HCT116 (cell line): Measurements from ENCODE around the gene RAB24. TPM values are rescaled to one million over a fixed set of nuclear protein-coding genes. Genes with fewer than 3 reads are reported as not detected.

Source experiments
- ATAC-seq: fragments of 200-7000 bp; cut with Tn5 transposase; 2 replicates; pipeline ENCODE4 v1.9.1; 2020; ENCODE audit warnings: mild to moderate bottlenecking, moderate library complexity
- BruUV-seq: library from RNA; stranded (reverse); fragments of 400-500 nt; replicated peaks from 2 replicates; lab custom pipeline; 2021; lab: Mats Ljungman, UMichigan
- CTCF ChIA-PET: fragments of 300-600 bp; sonication (Branson Sonifier 250); formaldehyde crosslinking; loops from one replicate; lab custom pipeline; 2021; ENCODE audit warnings: antibody characterized with exemption; lab: Charles Lee
- POLR2A ChIA-PET: fragments of 300-600, 350-600 bp; sonication (Branson Sonifier 250); formaldehyde crosslinking; loops from one replicate; lab custom pipeline; 2021; ENCODE audit warnings: antibody characterized with exemption; lab: Charles Lee
- RAD21 ChIA-PET, 2 experiments: fragments of 300-600 bp; sonication (Branson Sonifier 250); formaldehyde crosslinking; loops; one replicate each; lab custom pipeline; 2023; ENCODE audit warnings: low total read pairs in 2 of 2; ENCODE audit not compliant: uncharacterized antibody in 2 of 2, unreplicated experiment in 2 of 2, low non-redundant PET in 1 of 2; lab: Charles Lee
- DNase-seq: peaks from one replicate; pipeline ENCODE4 v3.0.0-alpha.2; 2010; ENCODE audit warnings: low read depth, low spot score
- H2AFZ ChIP-seq: fragments of 200-600 bp; shearing (Covaris generic), sonication (generic); 2 replicates; pipeline ENCODE4 v1.6.1; 2017; ENCODE audit warnings: low read depth, mixed run types, mixed read lengths, antibody characterized with exemption, low read length; ENCODE audit not compliant: poor library complexity, severe bottlenecking
- H3K27ac ChIP-seq: 2 replicates; pipeline ENCODE4 v1.5.1; 2012; ENCODE audit warnings: low read depth, low read length
- H3K27me3 ChIP-seq: fragments of 200-600 bp; sonication (generic); 2 replicates; pipeline ENCODE4 v1.6.1; 2016; ENCODE audit warnings: mixed run types, low read length, mixed read lengths; ENCODE audit not compliant: insufficient read depth
- H3K36me3 ChIP-seq, 2 experiments: fragments of 200-500 bp in 1 of 2; fragments of 200-600 bp in 1 of 2; sonication (Bioruptor generic) in 1 of 2; sonication (generic) in 1 of 2; 2 replicates each; pipeline versions ENCODE4 v1.5.1 to v1.6.1; 2014 to 2016; ENCODE audit warnings: low read length in 2 of 2, inconsistent platforms in 1 of 2, mixed read lengths in 1 of 2, mixed run types in 1 of 2; ENCODE audit not compliant: insufficient read depth in 2 of 2, control insufficient read depth in 1 of 2
- H3K4me1 ChIP-seq, 2 experiments: fragments of 200-600 bp in 1 of 2; sonication (generic) in 1 of 2; 2 replicates each; pipeline versions ENCODE4 v1.5.1 to v1.6.1; 2012 to 2017; ENCODE audit warnings: low read length in 2 of 2, inconsistent platforms in 1 of 2, mild to moderate bottlenecking in 1 of 2, mixed read lengths in 1 of 2, mixed run types in 1 of 2, moderate library complexity in 1 of 2; ENCODE audit not compliant: insufficient read depth in 2 of 2, control insufficient read depth in 1 of 2
- H3K4me2 ChIP-seq: fragments of 200-600 bp; sonication (generic); 2 replicates; pipeline ENCODE4 v1.6.1; 2017; ENCODE audit warnings: mixed run types, low read length, mixed read lengths
- H3K4me3 ChIP-seq, 2 experiments: fragments of 200-600 bp in 1 of 2; sonication (generic) in 1 of 2; replicated peaks in 1 of 2; 2 replicates each; pipeline ENCODE4 v1.5.1; 2011 to 2016; ENCODE audit warnings: low read length in 2 of 2, control low read depth in 1 of 2, low read depth in 1 of 2, mild to moderate bottlenecking in 1 of 2, mixed read lengths in 1 of 2, mixed run types in 1 of 2
- H3K79me2 ChIP-seq: fragments of 200-600 bp; sonication (generic); 2 replicates; pipeline ENCODE4 v1.6.1; 2017; ENCODE audit warnings: mild to moderate bottlenecking, mixed run types, low read length, moderate library complexity, mixed read lengths; ENCODE audit not compliant: insufficient read depth
- H3K9ac ChIP-seq: fragments of 200-600 bp; sonication (generic); 2 replicates; pipeline ENCODE4 v1.6.1; 2016; ENCODE audit warnings: low read length, mixed read lengths
- H3K9me2 ChIP-seq: fragments of 200-600 bp; sonication (generic), shearing (Covaris generic); 2 replicates; pipeline ENCODE4 v1.6.1; 2017; ENCODE audit warnings: mixed run types, mild to moderate bottlenecking, moderate library complexity; ENCODE audit not compliant: insufficient read depth
- H3K9me3 ChIP-seq, 2 experiments: fragments of 200-500 bp in 1 of 2; fragments of 200-600 bp in 1 of 2; sonication (Bioruptor generic) in 1 of 2; sonication (generic) in 1 of 2; 2 replicates each; pipeline ENCODE4 v1.6.1; 2014 to 2017; ENCODE audit warnings: low read length in 2 of 2, mixed read lengths in 2 of 2, inconsistent platforms in 1 of 2, low read depth in 1 of 2, mild to moderate bottlenecking in 1 of 2, mixed run types in 1 of 2, moderate library complexity in 1 of 2; ENCODE audit not compliant: control insufficient read depth in 1 of 2, insufficient read depth in 1 of 2
- H4K20me1 ChIP-seq: fragments of 200-600 bp; sonication (generic), shearing (Covaris generic); 2 replicates; pipeline ENCODE4 v1.6.1; 2017; ENCODE audit warnings: mixed run types, mild to moderate bottlenecking, moderate library complexity; ENCODE audit not compliant: insufficient read depth
- CEBPB ChIP-seq: IDR thresholded peaks from 2 replicates; pipeline ENCODE4 v1.6.1; 2012; ENCODE audit warnings: low read depth
- ELF1 ChIP-seq: IDR thresholded peaks from 2 replicates; pipeline ENCODE4 v1.6.1; 2012; ENCODE audit warnings: low read depth, borderline replicate concordance
- EZH2phosphoT487 ChIP-seq: fragments of 200-600 bp; IDR thresholded peaks from 2 replicates; pipeline ENCODE4 v1.6.1; 2018; ENCODE audit warnings: antibody characterized with exemption, borderline replicate concordance
- FOSL1 ChIP-seq: IDR thresholded peaks from 2 replicates; pipeline ENCODE4 v1.6.1; 2012; ENCODE audit warnings: low read depth
- POLR2AphosphoS5 ChIP-seq: IDR thresholded peaks from 2 replicates; pipeline ENCODE4 v1.6.1; 2011; ENCODE audit warnings: mild to moderate bottlenecking, low read depth, low read length, moderate library complexity
- SIN3A ChIP-seq: IDR thresholded peaks from 2 replicates; pipeline ENCODE4 v1.6.1; 2012; ENCODE audit warnings: low read depth
- SRF ChIP-seq: IDR thresholded peaks from 2 replicates; pipeline ENCODE4 v1.6.1; 2012; ENCODE audit warnings: low read depth
- YY1 ChIP-seq: IDR thresholded peaks from 2 replicates; pipeline ENCODE4 v1.6.1; 2011; ENCODE audit warnings: low read length, low read depth, moderate library complexity, mild to moderate bottlenecking; ENCODE audit not compliant: insufficient replicate concordance; ENCODE audit errors: extremely low read depth
- ZFX ChIP-seq: fragments of 450-650 bp; IDR thresholded peaks from 2 replicates; pipeline ENCODE4 v1.6.1; 2017
- intact Hi-C: fragments of 100-400 bp; cut with micrococcal nuclease; formaldehyde crosslinking; loops from 2 replicates; pipeline ENCODE4 v1.10.0; 2022
- total RNA-seq: library from RNA; stranded (reverse); gene quantifications from one replicate; pipeline ENCODE4 v1.2.1, GENCODE V29; 2021; ENCODE audit not compliant: unreplicated experiment
- TF ChIP-seq, protein P1 (sequence below): IDR thresholded peaks from 2 replicates; pipeline ENCODE4 v1.6.1; 2011; ENCODE audit warnings: mild to moderate bottlenecking, low read length, moderate library complexity; ENCODE audit not compliant: insufficient replicate concordance; ENCODE audit errors: extremely low read depth
- TF ChIP-seq, protein P2 (sequence below): IDR thresholded peaks from 2 replicates; pipeline ENCODE4 v1.6.1; 2012

The RAB24 gene
- total RNA-seq, 1 experiment from 2014 or later, result 13.5 TPM

DNA sequence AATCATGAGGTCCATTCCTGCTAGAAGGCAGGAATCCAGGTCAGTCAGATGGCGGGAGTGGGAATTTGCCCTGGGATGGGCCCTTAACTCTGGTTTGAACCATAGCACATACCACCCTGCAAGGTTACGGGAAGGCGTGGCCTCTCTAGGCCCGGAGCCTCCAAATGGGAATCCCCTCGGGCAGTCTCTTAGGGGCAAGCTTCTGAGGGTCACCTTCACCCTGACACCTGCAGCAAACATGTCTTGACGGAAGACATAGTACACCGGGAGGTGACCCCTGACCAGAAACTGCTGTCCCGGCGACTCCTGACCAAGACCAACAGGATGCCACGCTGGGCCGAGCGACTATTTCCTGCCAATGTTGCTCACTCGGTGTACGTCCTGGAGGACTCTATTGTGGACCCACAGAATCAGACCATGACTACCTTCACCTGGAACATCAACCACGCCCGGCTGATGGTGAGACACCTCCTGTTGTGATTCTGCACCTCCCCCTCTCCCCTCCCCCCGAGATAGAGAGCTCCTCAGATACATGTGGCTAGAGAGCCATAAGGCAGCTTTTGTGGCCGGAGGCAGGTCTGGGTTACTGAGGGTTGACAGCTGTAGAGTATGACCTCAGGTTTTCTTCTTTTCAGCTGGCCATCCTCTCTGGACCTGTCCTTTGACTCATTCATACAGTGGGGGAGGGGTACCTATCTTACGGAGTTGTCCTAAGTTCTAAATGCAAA lies 1.0 kb upstream of the RAB24 start:
- POLR2A ChIA-PET, result no interaction called here
- Histone ChIP-seq H3K4me1 (peaks cover 19 to 58% of the 10 kb centered on the region in 2 experiments), H3K27me3 (no peaks in the 10 kb centered on the region), H3K36me3 (peaks cover 8 to 14% of the 10 kb centered on the region in 2 experiments; a peak in 2 of 4 replicates), H2AFZ (no peak overlapping the region), H3K79me2 (peaks cover 28% of the 10 kb centered on the region), H3K4me2 (peak overlapping the region; percentile 92), H3K4me3 (peak overlapping the region; percentile 88 to 99), H3K9ac (peak overlapping the region; percentile 99), H4K20me1 (peaks cover 8% of the 10 kb centered on the region; the same call in 1 of the 2 replicates), H3K9me3 (no peaks in the 10 kb centered on the region), H3K27ac (peak overlapping the region; percentile 72), H3K9me2 (no peaks in the 10 kb centered on the region)
- TSS peak; percentile 68 for BruUV-seq
- ATAC-seq (peak; percentile 44), DNase-seq (no peak)
- CTCF ChIA-PET, result interaction anchor here (0.7 to 1.3 kb wide), 2 partner anchors 86 to 193 kb away, joined by 3 to 4 read pairs; no protein-coding TSS in a partner anchor
- TF ChIP-seq EZH2phosphoT487 (no peak), POLR2AphosphoS5 (peak; percentile 25)
- RAD21 ChIA-PET, result no interaction called here
- intact Hi-C loops, result loop anchor here (5.0 to 10.0 kb wide), 2 partner anchors 198 to 650 kb away; no protein-coding TSS in a partner anchor

DNA sequence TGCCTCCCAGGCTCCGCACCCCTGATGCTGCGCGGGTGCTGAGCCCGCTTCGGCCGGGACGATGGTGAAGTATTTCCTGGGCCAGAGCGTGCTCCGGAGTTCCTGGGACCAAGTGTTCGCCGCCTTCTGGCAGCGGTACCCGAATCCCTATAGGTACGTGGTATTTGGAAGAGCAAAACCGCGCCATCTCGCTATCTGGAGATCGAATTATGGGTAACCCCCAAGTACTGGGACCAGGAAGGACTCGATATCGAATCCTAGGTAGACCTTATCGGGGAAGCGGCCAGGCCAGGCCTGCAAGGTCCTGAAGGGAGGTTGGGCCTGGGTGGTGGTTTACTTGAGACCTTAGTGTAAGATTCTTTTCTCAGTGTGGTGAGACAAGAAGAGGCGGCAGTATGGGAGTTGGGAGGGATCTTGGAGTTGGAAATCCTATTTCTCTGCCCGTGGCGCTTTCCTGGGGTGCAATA lies 439 bp upstream of the RAB24 start:
- peak; percentile 63 for TF ChIP-seq ZFX
- TF ChIP-seq SIN3A, result no peak
- TF ChIP-seq ELF1, result no peak
- no peak for TF ChIP-seq SRF
- TF ChIP-seq YY1, result no peak
- TF ChIP-seq FOSL1, result no peak
- no peak for TF ChIP-seq CEBPB
- TF ChIP-seq, protein P1, sequence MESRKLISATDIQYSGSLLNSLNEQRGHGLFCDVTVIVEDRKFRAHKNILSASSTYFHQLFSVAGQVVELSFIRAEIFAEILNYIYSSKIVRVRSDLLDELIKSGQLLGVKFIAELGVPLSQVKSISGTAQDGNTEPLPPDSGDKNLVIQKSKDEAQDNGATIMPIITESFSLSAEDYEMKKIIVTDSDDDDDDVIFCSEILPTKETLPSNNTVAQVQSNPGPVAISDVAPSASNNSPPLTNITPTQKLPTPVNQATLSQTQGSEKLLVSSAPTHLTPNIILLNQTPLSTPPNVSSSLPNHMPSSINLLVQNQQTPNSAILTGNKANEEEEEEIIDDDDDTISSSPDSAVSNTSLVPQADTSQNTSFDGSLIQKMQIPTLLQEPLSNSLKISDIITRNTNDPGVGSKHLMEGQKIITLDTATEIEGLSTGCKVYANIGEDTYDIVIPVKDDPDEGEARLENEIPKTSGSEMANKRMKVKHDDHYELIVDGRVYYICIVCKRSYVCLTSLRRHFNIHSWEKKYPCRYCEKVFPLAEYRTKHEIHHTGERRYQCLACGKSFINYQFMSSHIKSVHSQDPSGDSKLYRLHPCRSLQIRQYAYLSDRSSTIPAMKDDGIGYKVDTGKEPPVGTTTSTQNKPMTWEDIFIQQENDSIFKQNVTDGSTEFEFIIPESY, result no peak
- TF ChIP-seq, protein P2, sequence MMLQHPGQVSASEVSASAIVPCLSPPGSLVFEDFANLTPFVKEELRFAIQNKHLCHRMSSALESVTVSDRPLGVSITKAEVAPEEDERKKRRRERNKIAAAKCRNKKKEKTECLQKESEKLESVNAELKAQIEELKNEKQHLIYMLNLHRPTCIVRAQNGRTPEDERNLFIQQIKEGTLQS, result no peak
- TF ChIP-seq, all 23 proteins: peak for 1

More for the DNA sequence above, 439 bp upstream of the RAB24 start:
- ChIA-PET POLR2A (no interaction called here), RAD21 (no interaction called here), CTCF (no interaction called here)
- H3K27me3 ChIP-seq, result no peaks in the 10 kb centered on the region
- H3K4me1 ChIP-seq, result peaks cover 19 to 61% of the 10 kb centered on the region in 2 experiments
- peaks cover 8 to 14% of the 10 kb centered on the region in 2 experiments; a peak in 2 of 4 replicates for H3K36me3 ChIP-seq
- peak overlapping the region; percentile 72 for H3K27ac ChIP-seq
- H3K4me2 ChIP-seq, result peak overlapping the region; percentile 92
- H2AFZ ChIP-seq, result no peak overlapping the region
- H3K79me2 ChIP-seq, result peaks cover 28% of the 10 kb centered on the region
- peak overlapping the region; percentile 99 for H3K9ac ChIP-seq
- no peaks in the 10 kb centered on the region for H3K9me3 ChIP-seq
- BruUV-seq, result no TSS peak
- no peaks in the 10 kb centered on the region for H3K9me2 ChIP-seq
- DNase-seq, result no peak
- peak overlapping the region; percentile 88 to 99 for H3K4me3 ChIP-seq
- intact Hi-C loops, result loop anchor here (5.0 to 10.0 kb wide), 2 partner anchors 198 to 649 kb away; no protein-coding TSS in a partner anchor
- ATAC-seq, result peak; percentile 11
- peaks cover 8% of the 10 kb centered on the region; the same call in 1 of the 2 replicates for H4K20me1 ChIP-seq
